Thoracic aorta (tissue), 2 donors: ENCODE data around the gene CDH10. TPM values are rescaled to one million over a fixed set of nuclear protein-coding genes. Genes with fewer than 3 reads are reported as not detected.

Experiments
- ATAC-seq: fragments of 150-250 bp; one replicate; pipeline ENCODE4 v1.8.0; 2017; ENCODE audit warnings: low read depth; ENCODE audit not compliant: insufficient number of reproducible peaks, low FRiP score
- DNase-seq: peaks from one replicate; pipeline ENCODE4 v3.0.0-alpha.2; 2020; ENCODE audit warnings: low spot score
- H3K27ac ChIP-seq, 2 donors: fragments of 200-600 bp; sonication (generic); 1 replicate in 1 of 2; 2 replicates in 1 of 2; pipeline ENCODE4 v1.5.1; 2016; ENCODE audit warnings: mild to moderate bottlenecking in 2 of 2, moderate library complexity in 2 of 2
- H3K27me3 ChIP-seq: fragments of 200-600 bp; sonication (generic); replicated peaks from 2 replicates; pipeline ENCODE4 v1.6.0; 2016; ENCODE audit warnings: mild to moderate bottlenecking; ENCODE audit not compliant: insufficient read depth
- H3K36me3 ChIP-seq: fragments of 200-600 bp; sonication (generic); one replicate; pipeline ENCODE4 v1.5.1; 2016
- H3K4me1 ChIP-seq, 2 donors: fragments of 200-600 bp; sonication (generic); 1 replicate in 1 of 2; 2 replicates in 1 of 2; pipeline versions ENCODE4 v1.5.1 to v1.6.0; 2016; ENCODE audit warnings: low read depth in 2 of 2, mild to moderate bottlenecking in 1 of 2; ENCODE audit not compliant: control insufficient read depth in 1 of 2
- H3K4me3 ChIP-seq: fragments of 200-600 bp; sonication (generic); 2 replicates; pipeline ENCODE4 v1.5.1; 2016; ENCODE audit warnings: mild to moderate bottlenecking
- H3K9me3 ChIP-seq: fragments of 200-600 bp; sonication (generic); 2 replicates; pipeline ENCODE4 v1.5.1; 2016
- CTCF ChIP-seq: fragments of 200-600 bp; sonication (generic); IDR thresholded peaks from one replicate; pipeline ENCODE4 v1.5.1; 2019; ENCODE audit warnings: antibody characterized with exemption
- total RNA-seq, 2 donors: library from RNA; depleted of rRNA; stranded (reverse); fragments of >200 nt; gene quantifications; one replicate each; pipeline versions ENCODE4 v1.1.0 to v1.2.3, GENCODE V29; 2016

Gene CDH10
- total RNA-seq, 2 donors from 2014 or later: 0.35 TPM; not detected in 1

- Histone ChIP-seq H3K27ac (no peak overlapping the region), H3K9me3 (no peaks in the 10 kb centered on the region), H3K4me1 (no peaks in the 10 kb centered on the region), H3K36me3 (no peaks in the 10 kb centered on the region), H3K27me3 (no peaks in the 10 kb centered on the region), H3K4me3 (no peak overlapping the region)
- no peak for DNase-seq
- no peak for ATAC-seq
- TF ChIP-seq CTCF: no peak
Observed at GRCh38 chr5:24629798-24630197, 15.0 kb downstream of the CDH10 start.

GRCh38 chr5:24624872-24625271 lies 19.9 kb downstream of the CDH10 start:
- no peak for TF ChIP-seq CTCF
- ATAC-seq: no peak
- H3K9me3 ChIP-seq: no peaks in the 10 kb centered on the region
- no peaks in the 10 kb centered on the region for H3K36me3 ChIP-seq
- no peak overlapping the region for H3K4me3 ChIP-seq
- H3K27me3 ChIP-seq: no peaks in the 10 kb centered on the region
- no peak for DNase-seq
- no peak overlapping the region for H3K27ac ChIP-seq
- no peaks in the 10 kb centered on the region for H3K4me1 ChIP-seq

- no peaks in the 10 kb centered on the region for H3K9me3 ChIP-seq
- H3K4me1 ChIP-seq: no peaks in the 10 kb centered on the region
- DNase-seq: no peak
- H3K27ac ChIP-seq: no peak overlapping the region
- no peak overlapping the region for H3K4me3 ChIP-seq
- H3K36me3 ChIP-seq: no peaks in the 10 kb centered on the region
- ATAC-seq: no peak
- no peaks in the 10 kb centered on the region for H3K27me3 ChIP-seq
- TF ChIP-seq CTCF: no peak
Observed at GRCh38 chr5:24623624-24624023, 21.2 kb downstream of the CDH10 start.

GRCh38 chr5:24623031-24623430 lies 21.7 kb downstream of the CDH10 start:
- H3K4me3 ChIP-seq: no peak overlapping the region
- TF ChIP-seq CTCF: no peak
- no peaks in the 10 kb centered on the region for H3K9me3 ChIP-seq
- no peaks in the 10 kb centered on the region for H3K36me3 ChIP-seq
- ATAC-seq (no peak), DNase-seq (no peak)
- no peaks in the 10 kb centered on the region for H3K27me3 ChIP-seq
- no peak overlapping the region for H3K27ac ChIP-seq
- H3K4me1 ChIP-seq: no peaks in the 10 kb centered on the region

GRCh38 chr5:24621792-24622191 lies 23.0 kb downstream of the CDH10 start:
- Histone ChIP-seq H3K4me1 (no peaks in the 10 kb centered on the region), H3K36me3 (no peaks in the 10 kb centered on the region), H3K4me3 (no peak overlapping the region), H3K9me3 (no peaks in the 10 kb centered on the region), H3K27ac (no peak overlapping the region), H3K27me3 (no peaks in the 10 kb centered on the region)
- ATAC-seq: no peak
- DNase-seq: no peak
- TF ChIP-seq CTCF: no peak
